AG09309 (cell line): Measurements from ENCODE around the gene BPTF.
A peak's percentile ranks its signal among the peaks of the same experiment; 100 is the strongest.
"Not testable (repeated sequence)": the region's sequence is repeated elsewhere in the genome, so short reads cannot be mapped to it uniquely, and the experiment has no call there.

Experiments
- DNase-seq: peaks from one replicate; pipeline ENCODE4 v3.0.0-alpha.2; 2010; ENCODE audit warnings: low read depth
- H3K4me3 ChIP-seq: 2 replicates; pipeline ENCODE4 v1.5.1; 2011; ENCODE audit warnings: mild to moderate bottlenecking, low read depth, low read length, moderate library complexity; ENCODE audit not compliant: control insufficient read depth
- CTCF ChIP-seq: IDR thresholded peaks from 2 replicates; pipeline ENCODE4 v1.5.1; 2011; ENCODE audit warnings: mild to moderate bottlenecking, low read depth, low read length, inconsistent platforms; ENCODE audit not compliant: insufficient read depth, control insufficient read depth; ENCODE audit errors: missing control alignments

BPTF gene

GRCh38 chr17:67947325-67947813, 122.1 kb downstream of the BPTF start:
- H3K4me3 ChIP-seq: no peak overlapping the region
- DNase-seq: no peak
- no peak for TF ChIP-seq CTCF

- H3K4me3 ChIP-seq: no peak overlapping the region
- DNase-seq: no peak
- no peak for TF ChIP-seq CTCF
These were observed 125.6 kb downstream of the BPTF start for GRCh38 chr17:67950945-67951344.

GRCh38 chr17:67959510-67959909, 134.2 kb downstream of the BPTF start:
- DNase-seq: no peak
- no peak for TF ChIP-seq CTCF

GRCh38 chr17:67960276-67960675, 135.0 kb downstream of the BPTF start:
- not testable (repeated sequence) for DNase-seq, H3K4me3 ChIP-seq

More at GRCh38 chr17:67959510-67959909, 134.2 kb downstream of the BPTF start:
- no peak overlapping the region for H3K4me3 ChIP-seq

- H3K4me3 ChIP-seq: not testable (repeated sequence)
These were observed 136.9 kb downstream of the BPTF start for GRCh38 chr17:67962156-67962555.

GRCh38 chr17:67963145-67963572, 137.9 kb downstream of the BPTF start:
- DNase-seq: peak; percentile 23
- peak; percentile 50 for TF ChIP-seq CTCF

More at GRCh38 chr17:67962156-67962555, 136.9 kb downstream of the BPTF start:
- not testable (repeated sequence) for DNase-seq

GRCh38 chr17:67970783-67971182, 145.5 kb downstream of the BPTF start:
- no peak overlapping the region for H3K4me3 ChIP-seq
- TF ChIP-seq CTCF: no peak
- no peak for DNase-seq

More at GRCh38 chr17:67963145-67963572, 137.9 kb downstream of the BPTF start:
- H3K4me3 ChIP-seq: not testable (repeated sequence)

- TF ChIP-seq CTCF: no peak
- DNase-seq: no peak
- H3K4me3 ChIP-seq: no peak overlapping the region
These were observed 148.9 kb downstream of the BPTF start for GRCh38 chr17:67974185-67974584.
